Heart left ventricle (tissue), 16 donors: Measurements from ENCODE around the gene BMPR2. TPM values are rescaled to one million over a fixed set of nuclear protein-coding genes. Genes with fewer than 3 reads are reported as not detected.
"Not testable (repeated sequence)": the region's sequence is repeated elsewhere in the genome, so short reads cannot be mapped to it uniquely, and the experiment has no call there.

Experiments used
- ATAC-seq, 4 donors: fragments of 200-7000 bp; cut with Tn5 transposase; one replicate each; pipeline ENCODE4 v1.9.1; 2020 to 2022; ENCODE audit warnings: moderate library complexity in 4 of 4, mild to moderate bottlenecking in 3 of 4, moderate number of reproducible peaks in 1 of 4
- DNase-seq, 5 donors: peaks; one replicate each; pipeline ENCODE4 v3.0.0-alpha.2; 2020
- H3K27ac ChIP-seq, 12 donors: fragments of 200-600 bp; sonication (generic) in 4 of 12; one replicate each; pipeline versions ENCODE4 v1.5.0 to v1.8.0; 2016 to 2022; ENCODE audit warnings: mild to moderate bottlenecking in 2 of 12
- H3K27me3 ChIP-seq, 9 donors: fragments of 200-600 bp; sonication (generic) in 2 of 9; one replicate each; pipeline versions ENCODE4 v1.5.1 to v1.8.0; 2016 to 2022; ENCODE audit warnings: mild to moderate bottlenecking in 3 of 9
- H3K36me3 ChIP-seq, 9 donors: fragments of 200-600 bp; sonication (generic) in 2 of 9; one replicate each; pipeline versions ENCODE4 v1.5.0 to v1.8.0; 2018 to 2022; ENCODE audit warnings: mild to moderate bottlenecking in 2 of 9
- H3K4me1 ChIP-seq, 12 donors: fragments of 200-600 bp; sonication (generic) in 4 of 12; one replicate each; pipeline versions ENCODE4 v1.5.0 to v1.8.0; 2016 to 2022; ENCODE audit warnings: mild to moderate bottlenecking in 3 of 12
- H3K4me3 ChIP-seq, 12 donors: fragments of 200-600 bp; sonication (generic) in 4 of 12; one replicate each; pipeline versions ENCODE4 v1.5.0 to v1.8.0; 2017 to 2022; ENCODE audit warnings: mild to moderate bottlenecking in 9 of 12, moderate library complexity in 4 of 12
- H3K9me3 ChIP-seq, 12 donors: fragments of 200-600 bp; sonication (generic) in 4 of 12; one replicate each; pipeline versions ENCODE4 v1.5.0 to v1.8.0; 2016 to 2022; ENCODE audit warnings: mild to moderate bottlenecking in 1 of 12
- POLR2A ChIP-seq, 2 donors: fragments of 450-650 bp; IDR thresholded peaks; one replicate each; pipeline ENCODE4 v1.6.1; 2017; ENCODE audit warnings: antibody characterized with exemption in 2 of 2, mild to moderate bottlenecking in 2 of 2, moderate library complexity in 2 of 2
- WGBS, 4 donors: extraction: QIAGEN DNeasy Blood & Tissue Kit in 2 of 4; methylation state at CpG; one replicate each; pipeline versions ENCODE4 v1.1.5 to v1.1.7; 2013 to 2018; 5-methylcytosine and 5-hydroxymethylcytosine counted together
- intact Hi-C, 10 donors: fragments of 100-400 bp; cut with DNase I; formaldehyde crosslinking; loops; one replicate each; pipeline versions ENCODE4 v1.11.1 to v1.14.2; 2022
- polyA plus RNA-seq, 2 donors: library from polyadenylated mRNA; stranded (reverse); fragments of 200-250 nt; gene quantifications; one replicate each; pipeline ENCODE4 v1.2.3, GENCODE V29; 2013
- total RNA-seq, 9 donors: library from RNA; depleted of rRNA in 2 of 9; stranded (reverse); fragments of >200 nt in 2 of 9; fragmentation: NEBNext Ultra II Directional in 3 of 9; extraction: Animal tissue kit (Norgen Biotek cat#: 25700) in 3 of 9; gene quantifications; one replicate each; pipeline versions ENCODE4 v1.1.0 to v1.2.4, GENCODE V29; 2016 to 2023
- TF ChIP-seq, protein P1 (sequence below), 12 donors: fragments of 200-600 bp; sonication (generic) in 4 of 12; IDR thresholded peaks; one replicate each; pipeline versions ENCODE4 v1.5.0 to v1.8.0; 2018 to 2022; ENCODE audit warnings: antibody characterized with exemption in 12 of 12, mild to moderate bottlenecking in 5 of 12
- donor health status: ischemic (EF 13 %, LVEDD 7.1; RV severe dilation, severe dysfunction).
- donor health status: healthy with polysubstance abuse.
- donor health status: DM: no; HTN: yes; CAD: no.
- donor health status: DM: no; HTN: no; CAD: no.
- donor health status: ischemic (EF 25% LVEDD 6.9; RV normal size, moderate dysfunction).
- donor health status: ischemic (EF 25% LVEDD 5.7; RV mildly dilated, moderate dysfunction).
- donor health status: healthy.
- donor health status: DM: yes; HTN: yes; CAD: no.
- donor health status: ischemic (EF 35%, LVEDD 5.7; RV mildly dilated, moderate dysfunction).
- donor health status: nonischemic (EF 11% LVEDD 7.7; RV severe dilation, severe dysfunction).
- donor health status: DM: yes; HTN: yes; CAD: no.
- donor health status: PGD.
- donor health status: ischemic (EF 29% LVEDD 5.4; RV normal size, mild dysfunction).
- donor health status: nonischemic (EF 23%, LVEDD 6.1; RV moderate dilation, normal function).

Gene BMPR2
- total and polyA plus RNA-seq, 11 donors: 9.0 to 81.9 (median 59.9) TPM

DNA sequence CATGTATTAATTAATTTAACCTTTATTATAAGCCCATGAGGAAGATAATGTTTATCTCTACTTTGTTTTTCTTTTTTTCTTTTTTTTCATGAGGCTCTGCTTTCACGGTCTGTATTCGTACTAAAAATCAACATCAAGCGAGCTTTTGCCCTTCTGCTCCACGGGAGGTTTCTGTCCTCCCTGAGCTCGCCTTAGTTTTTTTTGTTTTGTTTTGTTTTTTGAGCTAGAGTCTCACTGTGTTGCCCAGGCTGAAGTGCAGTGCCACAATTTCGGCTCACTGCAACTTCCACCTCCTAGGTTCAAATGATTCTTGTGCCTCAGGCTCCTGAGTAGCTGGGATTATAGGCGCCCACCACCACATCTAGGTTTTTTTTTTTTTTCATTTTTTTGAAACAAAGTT lies 29.9 kb upstream of the BMPR2 start:
- H3K4me3 ChIP-seq: no peak overlapping the region
- intact Hi-C loops: no loop called here
- 91 to 97% (median 96%) methylated on average over 7 of the region's 7 CpGs for WGBS, 4 donors
- H3K27me3 ChIP-seq: no peaks in the 10 kb centered on the region
- no peaks in the 10 kb centered on the region for H3K4me1 ChIP-seq
- TF ChIP-seq POLR2A (IDR thresholded peaks at IDR 0.05): no peak
- TF ChIP-seq, protein P1, sequence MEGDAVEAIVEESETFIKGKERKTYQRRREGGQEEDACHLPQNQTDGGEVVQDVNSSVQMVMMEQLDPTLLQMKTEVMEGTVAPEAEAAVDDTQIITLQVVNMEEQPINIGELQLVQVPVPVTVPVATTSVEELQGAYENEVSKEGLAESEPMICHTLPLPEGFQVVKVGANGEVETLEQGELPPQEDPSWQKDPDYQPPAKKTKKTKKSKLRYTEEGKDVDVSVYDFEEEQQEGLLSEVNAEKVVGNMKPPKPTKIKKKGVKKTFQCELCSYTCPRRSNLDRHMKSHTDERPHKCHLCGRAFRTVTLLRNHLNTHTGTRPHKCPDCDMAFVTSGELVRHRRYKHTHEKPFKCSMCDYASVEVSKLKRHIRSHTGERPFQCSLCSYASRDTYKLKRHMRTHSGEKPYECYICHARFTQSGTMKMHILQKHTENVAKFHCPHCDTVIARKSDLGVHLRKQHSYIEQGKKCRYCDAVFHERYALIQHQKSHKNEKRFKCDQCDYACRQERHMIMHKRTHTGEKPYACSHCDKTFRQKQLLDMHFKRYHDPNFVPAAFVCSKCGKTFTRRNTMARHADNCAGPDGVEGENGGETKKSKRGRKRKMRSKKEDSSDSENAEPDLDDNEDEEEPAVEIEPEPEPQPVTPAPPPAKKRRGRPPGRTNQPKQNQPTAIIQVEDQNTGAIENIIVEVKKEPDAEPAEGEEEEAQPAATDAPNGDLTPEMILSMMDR (IDR thresholded peaks at IDR 0.05): no peak
- no peak for ATAC-seq
- H3K36me3 ChIP-seq: no peaks in the 10 kb centered on the region
- H3K27ac ChIP-seq: no peak overlapping the region
- H3K9me3 ChIP-seq: no peaks in the 10 kb centered on the region
- DNase-seq: no peak

DNA sequence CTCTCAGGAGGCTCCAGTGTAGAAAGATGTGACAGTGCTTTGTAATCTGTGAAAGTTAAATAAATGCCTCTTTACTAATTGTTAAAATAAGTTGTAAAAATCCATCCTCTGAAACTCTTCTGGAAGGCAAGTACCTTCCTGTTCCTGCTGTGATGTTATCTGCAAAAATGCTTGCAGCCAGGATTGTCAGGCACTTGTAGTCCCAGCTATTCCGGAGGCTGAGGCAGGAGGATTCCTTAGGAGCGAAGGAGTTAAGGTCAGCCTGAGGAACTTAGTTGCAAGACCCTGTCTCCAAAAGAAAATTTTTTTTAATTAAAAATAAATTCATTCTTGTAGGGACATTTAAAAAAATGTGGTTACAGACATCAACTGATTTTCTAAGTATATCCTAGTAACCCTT lies 22.7 kb upstream of the BMPR2 start:
- no peaks in the 10 kb centered on the region for H3K27me3 ChIP-seq
- no peaks in the 10 kb centered on the region for H3K9me3 ChIP-seq
- 65 to 83% (median 77%) methylated on average over 2 of the region's 2 CpGs for WGBS, 4 donors
- no peak for ATAC-seq
- H3K36me3 ChIP-seq: no peaks in the 10 kb centered on the region
- intact Hi-C loops: no loop called here
- TF ChIP-seq, protein P1 (IDR thresholded peaks at IDR 0.05): no peak
- no peak for DNase-seq
- H3K27ac ChIP-seq: no peak overlapping the region
- no peak overlapping the region for H3K4me3 ChIP-seq
- H3K4me1 ChIP-seq: no peaks in the 10 kb centered on the region

DNA sequence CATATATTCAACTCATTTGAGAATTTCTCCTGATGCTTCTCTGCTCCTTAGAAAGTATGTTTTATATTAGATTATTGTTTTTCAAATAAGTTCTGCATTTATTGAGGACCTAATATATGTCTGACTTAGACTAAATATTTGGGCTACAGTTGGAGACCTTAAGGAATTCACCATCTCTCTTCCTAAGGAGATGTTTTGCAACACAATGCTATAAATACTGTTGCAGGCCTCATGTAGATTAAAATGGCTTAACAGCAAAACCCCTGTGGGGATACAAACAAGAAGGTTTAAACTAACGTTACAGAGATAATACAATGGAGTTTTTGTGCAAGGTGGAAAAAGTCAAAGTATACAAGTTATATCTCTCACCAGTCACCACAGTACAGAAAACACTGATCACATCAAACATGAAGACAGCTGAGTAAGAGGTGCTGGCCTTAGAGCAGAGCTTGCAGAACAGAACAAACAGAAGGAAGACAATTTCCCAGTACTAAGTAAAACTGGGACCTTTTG lies 20.1 kb upstream of the BMPR2 start:
- Histone ChIP-seq H3K27ac (no peak overlapping the region), H3K4me3 (no peak overlapping the region), H3K9me3 (no peaks in the 10 kb centered on the region), H3K27me3 (no peaks in the 10 kb centered on the region), H3K36me3 (no peaks in the 10 kb centered on the region), H3K4me1 (no peaks in the 10 kb centered on the region)
- intact Hi-C loops: no loop called here
- DNase-seq (no peak), ATAC-seq (no peak)
- 44 to 57% (median 49%) methylated on average over 1 of the region's 1 CpG for WGBS, 4 donors
- TF ChIP-seq, protein P1 (IDR thresholded peaks at IDR 0.05): no peak

DNA sequence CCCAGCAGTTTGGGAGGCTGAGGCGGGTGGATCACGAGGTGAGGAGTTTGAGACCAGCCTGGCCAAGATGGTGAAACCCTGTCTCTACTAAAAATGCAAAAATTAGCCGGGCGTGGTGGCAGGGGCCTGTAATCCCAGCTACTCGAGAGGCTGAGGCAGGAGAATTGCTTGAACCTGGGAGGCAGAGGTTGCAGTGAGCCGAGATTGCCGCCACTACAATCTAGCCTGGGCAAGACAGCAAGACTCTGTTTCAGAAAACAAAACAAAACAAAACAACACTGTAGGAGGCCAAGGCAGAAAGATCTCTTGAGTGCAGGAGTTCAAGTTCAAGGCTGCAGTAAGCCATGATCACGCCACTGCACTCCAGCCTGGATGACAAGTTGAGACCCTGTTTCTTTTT lies 17.2 kb upstream of the BMPR2 start:
- H3K27ac ChIP-seq, H3K4me1 ChIP-seq, H3K4me3 ChIP-seq, ATAC-seq, intact Hi-C loops, H3K9me3 ChIP-seq, DNase-seq, H3K27me3 ChIP-seq, H3K36me3 ChIP-seq: not testable (repeated sequence)
- WGBS, 4 donors: 97 to 98% (median 98%) methylated on average over 8 of the region's 8 CpGs

DNA sequence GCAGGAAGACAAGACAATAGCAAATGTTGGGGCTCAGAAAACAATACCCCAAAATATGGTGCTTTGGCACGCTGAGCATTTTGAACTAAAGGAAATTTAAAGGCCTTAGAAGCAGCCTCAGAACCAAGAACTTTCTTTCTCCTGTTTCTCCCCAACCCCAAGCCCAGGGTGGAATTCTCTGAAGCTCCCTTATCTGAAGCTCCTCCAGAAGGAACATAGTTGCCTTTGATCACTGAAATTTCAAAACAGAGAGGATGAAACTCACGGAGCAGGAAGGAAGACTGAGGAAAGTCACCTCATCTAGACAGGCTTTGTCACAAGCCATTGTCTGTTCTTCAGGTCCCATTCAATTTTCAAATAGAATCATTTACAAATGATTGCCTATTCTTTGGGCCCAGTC lies 15.5 kb upstream of the BMPR2 start:
- 83 to 97% (median 89%) methylated on average over 2 of the region's 2 CpGs for WGBS, 4 donors
- Histone ChIP-seq H3K27ac (no peak overlapping the region), H3K9me3 (no peaks in the 10 kb centered on the region), H3K27me3 (no peaks in the 10 kb centered on the region), H3K4me1 (no peaks in the 10 kb centered on the region), H3K4me3 (no peak overlapping the region), H3K36me3 (no peaks in the 10 kb centered on the region)
- intact Hi-C loops: no loop called here
- ATAC-seq (no peak), DNase-seq (no peak)
- TF ChIP-seq, protein P1 (IDR thresholded peaks at IDR 0.05): no peak
- TF ChIP-seq POLR2A (IDR thresholded peaks at IDR 0.05): no peak
